GM21786 (cell line): ENCODE measurements around the gene WDR70.
"Not testable (repeated sequence)": the region's sequence is repeated elsewhere in the genome, so short reads cannot be mapped to it uniquely, and the experiment has no call there.

ENCODE experiments used
- ATAC-seq: cut with Tn5 transposase; IDR thresholded peaks from one replicate; pipeline ENCODE4 v1.9.1; 2021; ENCODE audit not compliant: unreplicated experiment

The WDR70 gene

GRCh38 chr5:37511646-37512045, 132.5 kb downstream of the WDR70 start:
- no peak for ATAC-seq

- no peak for ATAC-seq
Measured at GRCh38 chr5:37514946-37515345, 135.8 kb downstream of the WDR70 start.

- no peak for ATAC-seq
Measured at GRCh38 chr5:37517686-37518085, 138.6 kb downstream of the WDR70 start.

- ATAC-seq = not testable (repeated sequence)
Measured at GRCh38 chr5:37518356-37518755, 139.2 kb downstream of the WDR70 start.

- no peak for ATAC-seq
Measured at GRCh38 chr5:37519304-37519703, 140.2 kb downstream of the WDR70 start.

- ATAC-seq = no peak
Measured at GRCh38 chr5:37519807-37520206, 140.7 kb downstream of the WDR70 start.

- no peak for ATAC-seq
Measured at GRCh38 chr5:37520811-37521210, 141.7 kb downstream of the WDR70 start.

- no peak for ATAC-seq
Measured at GRCh38 chr5:37532976-37533740, 154.0 kb downstream of the WDR70 start.

- no peak for ATAC-seq
Measured at GRCh38 chr5:37533851-37534250, 154.7 kb downstream of the WDR70 start.

- no peak for ATAC-seq
Measured at GRCh38 chr5:37539459-37539858, 160.3 kb downstream of the WDR70 start.

- no peak for ATAC-seq
Measured at GRCh38 chr5:37543216-37543615, 164.1 kb downstream of the WDR70 start.

GRCh38 chr5:37549411-37549810, 170.3 kb downstream of the WDR70 start:
- no peak for ATAC-seq

GRCh38 chr5:37552161-37552560, 173.0 kb downstream of the WDR70 start:
- no peak for ATAC-seq

- ATAC-seq = no peak
Measured at GRCh38 chr5:37552770-37553719, 173.9 kb downstream of the WDR70 start.

GRCh38 chr5:37553720-37554404, 174.7 kb downstream of the WDR70 start:
- ATAC-seq = no peak

- ATAC-seq = no peak
Measured at GRCh38 chr5:37554405-37554739, 175.3 kb downstream of the WDR70 start.

- no peak for ATAC-seq
Measured at GRCh38 chr5:37554938-37555337, 175.8 kb downstream of the WDR70 start.

GRCh38 chr5:37557734-37558293, 178.7 kb downstream of the WDR70 start:
- no peak for ATAC-seq

GRCh38 chr5:37565062-37565670, 186.0 kb downstream of the WDR70 start:
- no peak for ATAC-seq

- ATAC-seq = no peak
Measured at GRCh38 chr5:37567566-37567965, 188.4 kb downstream of the WDR70 start.
